Suprapubic skin (tissue), 4 donors: Measurements from ENCODE around the gene FAM89A.

Source experiments
- CTCF ChIP-seq, 2 donors: fragments of 200-600 bp in 1 of 2; fragments of 450-650 bp in 1 of 2; sonication (generic) in 1 of 2; IDR thresholded peaks; one replicate each; pipeline ENCODE4 v1.5.1; 2016 to 2019; ENCODE audit warnings: antibody characterized with exemption in 2 of 2, mild to moderate bottlenecking in 1 of 2, moderate library complexity in 1 of 2
- EP300 ChIP-seq: sonication (generic); formaldehyde crosslinking; IDR thresholded peaks from one replicate; pipeline ENCODE4 v1.6.1; 2017; ENCODE audit warnings: antibody characterized with exemption
- POLR2A ChIP-seq, 2 donors: fragments of 450-650 bp; IDR thresholded peaks; one replicate each; pipeline ENCODE4 v1.6.1; 2017; ENCODE audit warnings: antibody characterized with exemption in 2 of 2, mild to moderate bottlenecking in 2 of 2, moderate library complexity in 2 of 2
- POLR2AphosphoS5 ChIP-seq, 3 donors: sonication (generic); formaldehyde crosslinking; IDR thresholded peaks; one replicate each; pipeline ENCODE4 v1.6.1; 2017; ENCODE audit warnings: antibody characterized with exemption in 3 of 3

GRCh38 chr1:231013391-231014015 is 26.6 kb downstream of the FAM89A start:
- no peak for TF ChIP-seq POLR2AphosphoS5 (IDR thresholded peaks at IDR 0.05)
- no peak for TF ChIP-seq CTCF (IDR thresholded peaks at IDR 0.05)
- TF ChIP-seq EP300 = no peak
- TF ChIP-seq POLR2A (IDR thresholded peaks at IDR 0.05) = no peak
